ENCODE measurements around the gene NBPF6. TPM values are rescaled to one million over a fixed set of nuclear protein-coding genes. Genes with fewer than 3 reads are reported as not detected.
"Not testable (repeated sequence)": the region's sequence is repeated elsewhere in the genome, so short reads cannot be mapped to it uniquely, and the experiment has no call there.

Gene NBPF6
- total RNA-seq, 1 experiment from 2014 or later: not detected

DNA sequence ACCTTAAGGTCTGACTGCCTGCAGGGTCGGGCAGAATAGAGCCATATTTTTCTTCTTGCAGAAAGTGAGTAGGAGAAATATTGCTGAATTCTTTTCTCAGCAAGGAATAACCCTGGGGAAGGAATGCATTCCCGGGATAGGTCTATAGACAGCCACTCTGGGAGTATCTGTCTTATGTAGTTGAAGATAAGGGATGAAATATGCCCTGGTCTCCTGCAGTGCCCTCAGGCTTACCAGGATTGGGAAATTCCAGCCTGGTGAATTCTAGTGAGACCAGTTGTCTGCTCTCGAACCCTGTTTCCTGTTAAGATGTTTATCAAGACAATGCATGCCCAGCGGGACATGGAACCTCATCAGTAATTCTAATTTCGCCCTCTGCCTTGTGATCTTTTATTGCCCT, 35.8 kb downstream of the NBPF6 start:
- DNase-seq (ENCODE audit: low spot score); in situ Hi-C loops (cut with HindIII; ENCODE audit: low sequenced_read_pairs): not testable (repeated sequence)

DNA sequence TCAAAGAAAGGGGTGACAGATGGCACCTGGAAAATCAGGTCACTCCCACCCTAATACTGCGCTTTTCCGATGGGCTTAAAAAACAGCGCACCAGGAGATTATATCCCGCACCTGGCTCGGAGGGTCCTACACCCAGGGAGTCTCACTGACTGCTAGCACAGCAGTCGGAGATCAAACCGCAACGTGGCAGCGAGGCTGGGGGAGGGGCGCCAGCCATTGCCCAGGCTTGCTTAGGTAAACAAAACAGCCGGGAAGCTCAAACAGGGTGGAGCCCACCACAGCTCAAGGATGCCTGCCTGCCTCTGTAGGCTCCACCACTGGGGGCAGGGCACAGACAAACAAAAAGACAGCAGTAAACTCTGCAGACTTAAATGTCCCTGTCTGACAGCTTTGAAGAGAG, 36.6 kb downstream of the NBPF6 start:
- DNase-seq (ENCODE audit: low spot score); in situ Hi-C loops (cut with HindIII; ENCODE audit: low sequenced_read_pairs): not testable (repeated sequence)

DNA sequence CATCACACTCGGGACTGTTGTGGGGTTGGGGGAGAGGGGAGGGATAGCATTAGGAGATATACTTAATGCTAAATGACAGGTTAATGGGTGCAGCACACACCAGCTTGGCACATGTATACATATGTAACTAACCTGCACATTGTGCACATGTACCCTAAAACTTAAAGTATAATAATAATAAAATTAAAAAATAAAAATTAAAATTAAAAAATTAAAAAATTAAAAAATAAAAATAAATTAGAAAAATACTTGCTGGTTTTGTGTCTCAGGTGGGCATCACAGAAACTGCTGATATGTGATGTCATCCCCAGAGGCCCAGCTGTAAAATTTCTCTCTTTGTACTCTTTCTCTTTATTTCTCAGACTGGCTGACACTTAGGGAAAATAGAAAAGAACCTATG, 44.9 kb downstream of the NBPF6 start:
- in situ Hi-C loops (cut with HindIII; ENCODE audit: low sequenced_read_pairs); DNase-seq (ENCODE audit: low spot score): not testable (repeated sequence)

DNA sequence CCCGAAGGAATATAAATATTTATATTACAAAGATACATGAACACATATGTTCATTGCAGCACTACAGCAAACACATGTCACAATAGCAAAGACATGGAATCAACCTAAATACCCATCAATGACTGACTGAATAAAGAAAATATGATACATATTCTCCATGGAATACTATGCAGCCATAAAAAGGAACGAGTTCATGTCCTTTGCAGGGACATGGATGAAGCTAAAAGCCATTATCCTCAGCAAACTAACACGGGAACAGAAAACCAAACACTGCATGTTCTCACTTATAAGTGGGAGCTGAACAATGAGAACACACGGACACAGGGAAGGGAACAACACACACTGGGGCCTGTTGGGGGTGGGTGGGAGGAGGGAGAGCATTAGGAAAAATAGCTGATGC, 46.7 kb downstream of the NBPF6 start:
- DNase-seq (ENCODE audit: low spot score); in situ Hi-C loops (cut with HindIII; ENCODE audit: low sequenced_read_pairs): not testable (repeated sequence)

DNA sequence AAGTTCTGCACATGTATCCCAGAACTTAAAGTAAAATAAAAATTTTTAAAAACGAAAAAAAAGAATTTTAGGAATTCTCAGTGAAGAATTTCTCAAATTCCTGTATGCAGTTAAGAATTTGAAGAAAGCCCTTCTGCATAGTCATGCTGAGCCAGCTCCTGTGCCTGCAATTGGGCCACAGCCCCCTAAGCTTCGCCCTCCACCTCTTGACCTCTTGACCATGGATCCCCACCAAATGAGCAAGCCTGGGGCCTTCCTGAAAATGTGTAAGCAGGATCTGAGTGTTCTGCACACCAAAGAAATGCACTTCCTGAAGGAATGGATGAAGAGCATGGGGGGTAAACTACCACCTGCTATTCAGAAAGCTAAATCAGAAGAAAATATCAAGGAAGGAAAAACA, 52.0 kb downstream of the NBPF6 start:
- DNase-seq (ENCODE audit: low spot score): no peak
- in situ Hi-C loops (cut with HindIII; ENCODE audit: low sequenced_read_pairs): no loop called here

DNA sequence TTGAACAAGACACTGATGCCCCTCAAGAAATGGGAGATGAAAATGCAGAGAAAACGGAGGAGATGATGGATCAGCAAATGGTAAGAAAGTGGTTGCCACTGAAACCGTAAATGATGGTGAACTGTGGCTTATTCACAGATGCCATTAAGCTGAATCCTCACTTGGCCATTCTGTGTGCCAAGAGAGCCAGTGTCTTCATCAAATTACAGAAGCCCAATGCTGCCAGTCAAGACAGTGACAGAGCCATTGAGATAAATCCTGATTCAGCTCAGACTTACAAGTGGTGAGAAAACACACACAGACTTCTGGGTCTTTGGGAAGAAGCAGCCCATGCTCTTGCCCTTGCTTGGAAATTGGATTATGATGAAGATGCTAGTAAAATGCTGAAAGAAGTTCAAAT, 52.5 kb downstream of the NBPF6 start:
- in situ Hi-C loops (cut with HindIII; ENCODE audit: low sequenced_read_pairs): no loop called here
- DNase-seq (ENCODE audit: low spot score): no peak

DNA sequence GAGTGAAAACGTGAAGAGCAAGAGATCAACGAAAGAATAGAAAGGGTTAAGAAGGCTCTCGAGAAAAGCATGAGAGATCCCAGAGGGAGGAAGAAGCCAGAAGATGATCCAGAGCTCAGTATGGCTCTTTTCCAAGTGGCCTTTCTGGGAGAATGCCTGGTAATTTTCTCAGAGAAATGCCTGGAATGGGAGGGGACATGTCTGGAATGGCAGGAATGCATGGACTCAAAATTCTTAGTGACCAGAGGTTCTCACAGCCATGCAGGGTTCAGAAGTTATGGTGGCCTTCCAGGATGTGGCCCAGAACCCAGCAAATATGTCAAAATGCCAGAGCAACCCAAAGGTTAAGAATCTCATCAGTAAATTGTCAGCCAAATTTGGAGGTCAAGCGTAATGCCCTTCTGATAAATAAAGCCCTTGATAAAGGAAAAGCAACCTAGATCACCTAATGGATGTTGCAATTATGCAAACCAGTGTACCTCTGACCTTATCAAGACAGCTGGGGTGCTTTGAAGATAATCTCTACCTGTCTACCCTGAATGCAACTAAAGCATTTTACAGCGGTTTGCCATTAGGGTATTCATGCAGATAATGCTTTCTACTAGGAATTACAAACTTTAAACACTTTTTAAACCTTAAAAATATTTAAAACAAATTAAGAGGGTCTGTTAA, 53.1 kb downstream of the NBPF6 start:
- in situ Hi-C loops (cut with HindIII; ENCODE audit: low sequenced_read_pairs): no loop called here

DNA sequence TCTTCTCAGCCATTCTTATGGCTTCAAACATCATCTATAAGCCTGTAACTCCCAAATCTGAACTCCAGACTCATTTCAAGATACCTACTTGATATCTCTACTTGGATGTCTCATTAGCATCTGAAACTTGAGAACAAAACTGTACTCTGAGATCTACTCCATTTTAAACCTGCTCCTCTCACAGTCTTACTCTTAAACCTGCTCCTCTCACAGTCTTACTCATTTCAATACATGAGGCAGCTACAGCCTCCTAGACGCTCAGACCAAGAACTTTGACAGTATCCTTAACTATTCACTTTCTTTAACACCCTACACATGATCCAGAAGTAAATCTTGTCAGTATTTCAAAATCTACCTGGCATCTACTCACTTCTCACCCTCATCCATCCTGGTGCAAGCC, 54.3 kb downstream of the NBPF6 start:
- no peak for DNase-seq (ENCODE audit: low spot score)
- in situ Hi-C loops (cut with HindIII; ENCODE audit: low sequenced_read_pairs): no loop called here

More for the DNA sequence above, 53.1 kb downstream of the NBPF6 start:
- peak; percentile 7 for DNase-seq (ENCODE audit: low spot score)

DNA sequence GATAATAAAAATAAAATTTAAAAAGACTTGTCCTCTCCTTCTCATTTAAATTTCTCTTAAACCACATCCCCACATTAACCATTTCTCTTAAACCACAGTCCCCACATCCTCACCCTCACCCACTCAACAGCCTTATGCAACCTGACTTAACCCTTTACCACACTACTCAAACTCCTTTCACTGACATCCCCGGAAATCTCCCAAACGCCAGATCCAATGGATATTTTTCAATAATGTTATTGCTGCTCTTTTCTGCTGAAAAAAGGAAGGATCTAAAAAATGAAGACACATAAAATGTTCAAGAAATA, 55.6 kb downstream of the NBPF6 start:
- no peak for DNase-seq (ENCODE audit: low spot score)
- in situ Hi-C loops (cut with HindIII; ENCODE audit: low sequenced_read_pairs): no loop called here

DNA sequence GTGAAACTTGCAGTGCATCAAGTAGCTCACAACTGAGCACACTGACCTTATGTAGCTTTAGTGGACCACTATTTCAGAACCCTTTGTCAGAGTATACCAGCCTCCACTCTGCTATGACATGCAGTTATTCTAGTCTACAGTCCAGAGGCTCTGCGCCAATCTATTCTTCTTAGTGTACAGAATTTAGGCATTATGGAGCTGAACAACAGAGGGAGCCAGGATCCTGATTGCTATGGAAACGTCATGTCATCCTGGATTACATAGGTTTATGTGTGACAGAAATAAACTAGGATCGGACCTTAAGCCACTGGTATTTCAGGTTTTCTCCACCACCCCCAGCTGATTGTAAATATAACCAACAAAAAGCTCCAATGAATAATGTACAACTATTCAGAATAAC, 61.6 kb downstream of the NBPF6 start:
- DNase-seq (ENCODE audit: low spot score): no peak
- in situ Hi-C loops (cut with HindIII; ENCODE audit: low sequenced_read_pairs): no loop called here

DNA sequence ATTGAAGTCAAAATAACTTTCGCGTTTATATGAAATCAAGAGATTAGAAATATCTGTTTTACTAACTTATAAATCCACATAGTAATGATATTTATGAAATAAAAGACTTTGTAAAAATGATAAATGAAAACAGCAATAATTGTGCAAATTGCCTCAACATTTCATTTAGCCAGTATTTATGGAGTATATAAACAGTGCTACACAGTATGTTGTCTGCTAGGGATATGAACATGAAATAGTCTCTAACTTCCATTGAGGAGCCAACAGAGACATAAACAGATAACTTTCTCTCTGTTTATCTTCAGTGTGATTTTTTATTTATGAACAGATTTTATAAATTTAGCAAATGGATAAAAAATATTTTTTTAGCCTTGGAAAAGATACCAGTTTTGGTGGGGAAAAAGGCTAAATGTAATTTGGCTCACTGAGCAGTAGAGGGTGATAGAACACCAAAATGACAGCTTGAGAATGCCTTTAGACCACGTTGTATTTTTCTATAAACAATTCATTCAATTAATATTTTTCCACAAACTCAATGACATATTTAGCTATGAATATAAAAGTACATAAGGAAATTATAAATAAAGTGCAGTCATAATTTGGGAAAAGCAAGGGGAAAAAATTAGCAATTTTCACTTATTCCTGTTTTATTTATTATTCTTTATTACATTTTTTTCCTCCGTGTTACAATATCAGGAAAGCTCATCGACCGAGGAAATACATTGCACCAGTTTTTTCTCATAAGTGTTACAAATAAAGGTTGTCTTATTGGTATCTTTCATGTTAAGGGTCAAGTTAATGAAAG, 62.3 kb downstream of the NBPF6 start:
- in situ Hi-C loops (cut with HindIII; ENCODE audit: low sequenced_read_pairs): no loop called here
- DNase-seq (ENCODE audit: low spot score): peak; percentile 61

DNA sequence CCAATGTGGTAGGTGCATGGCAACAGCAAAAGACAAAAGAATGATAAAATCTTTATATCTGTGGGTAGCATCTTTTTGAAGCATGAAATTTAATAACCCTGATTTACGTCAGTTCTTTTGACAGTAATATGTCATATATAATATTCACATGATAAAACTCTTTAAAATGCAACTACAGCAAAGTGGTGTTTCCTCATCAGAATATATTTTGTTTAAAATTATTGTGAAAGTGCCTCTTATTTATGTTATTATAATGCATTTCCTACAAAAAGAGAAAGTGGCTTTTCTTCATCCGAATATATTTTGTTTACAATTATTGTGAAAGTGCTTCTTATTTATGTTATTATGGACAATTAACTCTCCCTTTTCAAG, 62.9 kb downstream of the NBPF6 start:
- no peak for DNase-seq (ENCODE audit: low spot score)
- in situ Hi-C loops (cut with HindIII; ENCODE audit: low sequenced_read_pairs): no loop called here

DNA sequence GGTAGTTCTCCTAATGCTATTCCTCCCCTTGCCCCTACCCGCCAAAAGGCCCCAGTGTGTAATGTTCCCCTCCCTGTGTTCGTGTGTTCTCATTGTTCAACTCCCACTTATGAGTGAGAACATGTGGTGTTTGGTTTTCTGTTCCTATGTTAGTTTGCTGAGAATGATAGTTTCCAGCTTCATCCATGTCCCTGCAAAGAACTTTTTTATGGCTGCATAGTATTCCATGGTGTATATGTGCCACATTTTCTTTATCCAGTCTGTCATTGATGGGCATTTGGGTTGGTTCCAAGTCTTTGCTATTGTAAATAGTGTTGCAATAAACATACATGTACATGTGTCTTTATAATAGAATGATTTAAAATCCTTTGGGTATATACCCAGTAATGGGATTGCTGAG, 63.8 kb downstream of the NBPF6 start:
- DNase-seq (ENCODE audit: low spot score); in situ Hi-C loops (cut with HindIII; ENCODE audit: low sequenced_read_pairs): not testable (repeated sequence)

DNA sequence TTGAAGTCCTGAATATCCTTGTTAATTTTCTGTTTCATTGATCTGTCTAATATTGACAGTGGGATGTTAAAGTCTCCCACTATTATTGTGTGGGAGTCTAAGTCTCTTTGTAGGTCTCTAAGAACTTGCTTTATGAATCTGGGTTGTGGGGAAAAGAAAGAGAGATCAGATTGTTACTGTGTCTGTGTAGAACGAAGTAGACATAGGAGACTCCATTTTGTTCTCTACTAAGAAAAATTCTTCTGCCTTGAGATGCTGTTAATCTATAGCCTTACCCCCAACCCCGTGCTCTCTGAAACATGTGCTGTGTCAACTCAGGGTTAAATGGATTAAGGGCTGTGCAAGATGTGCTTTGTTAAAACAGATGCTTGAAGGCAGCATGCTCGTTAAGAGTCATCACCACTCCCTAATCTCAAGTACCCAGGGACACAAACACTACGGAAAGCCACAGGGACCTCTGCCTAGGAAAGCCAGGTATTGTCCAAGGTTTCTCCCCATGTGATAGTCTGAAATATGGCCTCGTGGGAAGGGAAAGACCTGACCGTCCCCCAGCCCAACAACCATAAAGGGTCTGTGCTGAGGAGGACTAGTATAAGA, 67.3 kb downstream of the NBPF6 start:
- in situ Hi-C loops (cut with HindIII; ENCODE audit: low sequenced_read_pairs); DNase-seq (ENCODE audit: low spot score): not testable (repeated sequence)

Other genes with a start within 250 kb of the NBPF6 start
- 60.1 and 81.0 TPM in 2 replicates for gene SLC25A24, start 250.0 kb upstream of the NBPF6 start, total RNA-seq (2014; rRNA removed; shearing (Covaris generic))
- not detected in 2 replicates for gene NBPF4, start 206.3 kb upstream of the NBPF6 start, total RNA-seq (2014; rRNA removed; shearing (Covaris generic))
- 14.7 and 16.5 TPM in 2 replicates for gene EEIG2, start 109.8 kb downstream of the NBPF6 start, total RNA-seq (2014; rRNA removed; shearing (Covaris generic))
- gene HENMT1, start 210.8 kb downstream of the NBPF6 start, total RNA-seq (2014; rRNA removed; shearing (Covaris generic)): not detected in 2 replicates
- 10.3 and 18.9 TPM in 2 replicates for gene PRPF38B, start 242.0 kb downstream of the NBPF6 start, total RNA-seq (2014; rRNA removed; shearing (Covaris generic))